Measurements from ENCODE around the gene GPR15.
A peak's percentile ranks its signal among the peaks of the same experiment; 100 is the strongest.

Gene GPR15

GRCh38 chr3:98522544-98523281, 9.1 kb upstream of the GPR15 start, which contains the start of gene CLDND1:
TSS of gene CLDND1 (minus strand) at chr3:98522902. CDS start at chr3:98521424, 1,478 bp downstream.
- no peaks in the 10 kb centered on the region for H3K4me1 ChIP-seq (ENCODE audit: control insufficient read depth, low read depth, low read length)
- peaks cover 22% of the 10 kb centered on the region for H3K79me2 ChIP-seq (ENCODE audit: control insufficient read depth, insufficient read depth, low read length)
- no CpG with 5 or more reads among the region's 63 CpGs for WGBS (ENCODE audit: extremely low coverage, insufficient coverage, low lambda C conversion rate)
- peak within 1 kb of the TSS; percentile 83 for H3K23ac ChIP-seq (ENCODE audit: low read length)
- H3K79me1 ChIP-seq (ENCODE audit: low read length), result peaks cover 10% of the 10 kb centered on the region
- H2AK5ac ChIP-seq (ENCODE audit: low read length), result peak within 1 kb of the TSS; percentile 75
- H4K5ac ChIP-seq (ENCODE audit: low read length), result no peak within 1 kb of the TSS
- H3K4me3 ChIP-seq (ENCODE audit: low read length), result peak within 1 kb of the TSS; percentile 76
- H3K27ac ChIP-seq (ENCODE audit: low read depth, low read length), result peak within 1 kb of the TSS; percentile 91
- peak within 1 kb of the TSS; percentile 70 for H3K4me2 ChIP-seq (ENCODE audit: low read length)
- H3K36me3 ChIP-seq (ENCODE audit: control insufficient read depth, insufficient read depth, low read length), result no peaks in the 10 kb centered on the region
- H3K18ac ChIP-seq (ENCODE audit: low read length), result peak within 1 kb of the TSS; percentile 56
- no peak within 1 kb of the TSS for H2BK120ac ChIP-seq (ENCODE audit: low read depth, low read length)
- H2BK15ac ChIP-seq (replicated peaks; ENCODE audit: low read depth), result no peak within 1 kb of the TSS
- H3K4ac ChIP-seq (ENCODE audit: low read depth, low read length), result peak within 1 kb of the TSS; percentile 58
- peak within 1 kb of the TSS; percentile 82 for H2BK5ac ChIP-seq (ENCODE audit: low read length)
- peak within 1 kb of the TSS; percentile 99 for H3K9ac ChIP-seq (ENCODE audit: low read length)
- H3K56ac ChIP-seq (ENCODE audit: low read length), result peak within 1 kb of the TSS; percentile 96
- H4K8ac ChIP-seq (ENCODE audit: low read depth, low read length), result no peak within 1 kb of the TSS
- DNase-seq, result peak; percentile 99
- H3K27me3 ChIP-seq (ENCODE audit: insufficient read depth, low read length, poor library complexity), result no peaks in the 10 kb centered on the region

GRCh38 chr3:98525494-98525893, 6.3 kb upstream of the GPR15 start:
- Histone ChIP-seq H3K4me2 (ENCODE audit: low read length) (no peak overlapping the region), H2BK120ac (ENCODE audit: low read depth, low read length) (no peak overlapping the region), H3K79me1 (ENCODE audit: low read length) (peaks cover 8% of the 10 kb centered on the region), H3K18ac (ENCODE audit: low read length) (no peak overlapping the region), H3K4ac (ENCODE audit: low read depth, low read length) (no peak overlapping the region), H3K56ac (ENCODE audit: low read length) (no peak overlapping the region), H2BK15ac (replicated peaks; ENCODE audit: low read depth) (no peak overlapping the region), H3K9ac (ENCODE audit: low read length) (no peak overlapping the region), H3K4me3 (ENCODE audit: low read length) (no peak overlapping the region), H2AK5ac (ENCODE audit: low read length) (no peak overlapping the region), H3K36me3 (ENCODE audit: control insufficient read depth, insufficient read depth, low read length) (no peaks in the 10 kb centered on the region), H3K27me3 (ENCODE audit: insufficient read depth, low read length, poor library complexity) (no peaks in the 10 kb centered on the region), H2BK5ac (ENCODE audit: low read length) (no peak overlapping the region), H3K4me1 (ENCODE audit: control insufficient read depth, low read depth, low read length) (no peaks in the 10 kb centered on the region), H3K23ac (ENCODE audit: low read length) (no peak overlapping the region), H3K27ac (ENCODE audit: low read depth, low read length) (no peak overlapping the region), H4K5ac (ENCODE audit: low read length) (no peak overlapping the region), H3K79me2 (ENCODE audit: control insufficient read depth, insufficient read depth, low read length) (peaks cover 14% of the 10 kb centered on the region), H4K8ac (ENCODE audit: low read depth, low read length) (no peak overlapping the region)
- no CpG with 5 or more reads among the region's 6 CpGs for WGBS (ENCODE audit: extremely low coverage, insufficient coverage, low lambda C conversion rate)
- DNase-seq, result no peak

GRCh38 chr3:98528474-98529346, 3.1 kb upstream of the GPR15 start:
- H2AK5ac ChIP-seq (ENCODE audit: low read length), result no peak overlapping the region
- H3K56ac ChIP-seq (ENCODE audit: low read length), result no peak overlapping the region
- H3K36me3 ChIP-seq (ENCODE audit: control insufficient read depth, insufficient read depth, low read length), result no peaks in the 10 kb centered on the region
- H3K79me1 ChIP-seq (ENCODE audit: low read length), result no peaks in the 10 kb centered on the region
- H3K27me3 ChIP-seq (ENCODE audit: insufficient read depth, low read length, poor library complexity), result no peaks in the 10 kb centered on the region
- H2BK15ac ChIP-seq (replicated peaks; ENCODE audit: low read depth), result no peak overlapping the region
- no peak overlapping the region for H3K4me3 ChIP-seq (ENCODE audit: low read length)
- H3K23ac ChIP-seq (ENCODE audit: low read length), result no peak overlapping the region
- H3K27ac ChIP-seq (ENCODE audit: low read depth, low read length), result no peak overlapping the region
- H4K5ac ChIP-seq (ENCODE audit: low read length), result no peak overlapping the region
- no peak overlapping the region for H3K18ac ChIP-seq (ENCODE audit: low read length)
- H3K9ac ChIP-seq (ENCODE audit: low read length), result no peak overlapping the region
- H3K4ac ChIP-seq (ENCODE audit: low read depth, low read length), result no peak overlapping the region
- H3K79me2 ChIP-seq (ENCODE audit: control insufficient read depth, insufficient read depth, low read length), result no peaks in the 10 kb centered on the region
- H2BK5ac ChIP-seq (ENCODE audit: low read length), result no peak overlapping the region
- no CpG with 5 or more reads among the region's 4 CpGs for WGBS (ENCODE audit: extremely low coverage, insufficient coverage, low lambda C conversion rate)
- no peak overlapping the region for H4K8ac ChIP-seq (ENCODE audit: low read depth, low read length)
- H3K4me2 ChIP-seq (ENCODE audit: low read length), result no peak overlapping the region
- peak; percentile 76 for DNase-seq
- no peaks in the 10 kb centered on the region for H3K4me1 ChIP-seq (ENCODE audit: control insufficient read depth, low read depth, low read length)
- no peak overlapping the region for H2BK120ac ChIP-seq (ENCODE audit: low read depth, low read length)

- Histone ChIP-seq H3K79me1 (ENCODE audit: low read length) (no peaks in the 10 kb centered on the region), H3K9ac (ENCODE audit: low read length) (no peak overlapping the region), H2BK5ac (ENCODE audit: low read length) (no peak overlapping the region), H3K4ac (ENCODE audit: low read depth, low read length) (no peak overlapping the region), H3K23ac (ENCODE audit: low read length) (no peak overlapping the region), H3K4me1 (ENCODE audit: control insufficient read depth, low read depth, low read length) (no peaks in the 10 kb centered on the region), H3K18ac (ENCODE audit: low read length) (no peak overlapping the region), H2BK15ac (replicated peaks; ENCODE audit: low read depth) (no peak overlapping the region), H2BK120ac (ENCODE audit: low read depth, low read length) (no peak overlapping the region), H3K79me2 (ENCODE audit: control insufficient read depth, insufficient read depth, low read length) (no peaks in the 10 kb centered on the region), H2AK5ac (ENCODE audit: low read length) (no peak overlapping the region), H3K56ac (ENCODE audit: low read length) (no peak overlapping the region), H3K4me3 (ENCODE audit: low read length) (no peak overlapping the region), H4K8ac (ENCODE audit: low read depth, low read length) (no peak overlapping the region), H3K27me3 (ENCODE audit: insufficient read depth, low read length, poor library complexity) (no peaks in the 10 kb centered on the region), H3K36me3 (ENCODE audit: control insufficient read depth, insufficient read depth, low read length) (no peaks in the 10 kb centered on the region), H3K4me2 (ENCODE audit: low read length) (no peak overlapping the region), H3K27ac (ENCODE audit: low read depth, low read length) (no peak overlapping the region), H4K5ac (ENCODE audit: low read length) (no peak overlapping the region)
- no peak for DNase-seq
- WGBS (ENCODE audit: extremely low coverage, insufficient coverage, low lambda C conversion rate), result no CpG with 5 or more reads among the region's 8 CpGs
These were observed 1.8 kb upstream of the GPR15 start for GRCh38 chr3:98529856-98530459.

- H3K18ac ChIP-seq (ENCODE audit: low read length), result no peak overlapping the region
- no peaks in the 10 kb centered on the region for H3K36me3 ChIP-seq (ENCODE audit: control insufficient read depth, insufficient read depth, low read length)
- no peak overlapping the region for H2BK5ac ChIP-seq (ENCODE audit: low read length)
- H3K27me3 ChIP-seq (ENCODE audit: insufficient read depth, low read length, poor library complexity), result no peaks in the 10 kb centered on the region
- no peak for DNase-seq
- no peak overlapping the region for H3K56ac ChIP-seq (ENCODE audit: low read length)
- H3K79me2 ChIP-seq (ENCODE audit: control insufficient read depth, insufficient read depth, low read length), result no peaks in the 10 kb centered on the region
- H4K8ac ChIP-seq (ENCODE audit: low read depth, low read length), result no peak overlapping the region
- H3K4me3 ChIP-seq (ENCODE audit: low read length), result no peak overlapping the region
- H3K4ac ChIP-seq (ENCODE audit: low read depth, low read length), result no peak overlapping the region
- H3K79me1 ChIP-seq (ENCODE audit: low read length), result no peaks in the 10 kb centered on the region
- H4K5ac ChIP-seq (ENCODE audit: low read length), result no peak overlapping the region
- H3K23ac ChIP-seq (ENCODE audit: low read length), result no peak overlapping the region
- no CpG with 5 or more reads among the region's 2 CpGs for WGBS (ENCODE audit: extremely low coverage, insufficient coverage, low lambda C conversion rate)
- H3K4me1 ChIP-seq (ENCODE audit: control insufficient read depth, low read depth, low read length), result no peaks in the 10 kb centered on the region
- no peak overlapping the region for H2BK15ac ChIP-seq (replicated peaks; ENCODE audit: low read depth)
- H2AK5ac ChIP-seq (ENCODE audit: low read length), result no peak overlapping the region
- H3K9ac ChIP-seq (ENCODE audit: low read length), result no peak overlapping the region
- H2BK120ac ChIP-seq (ENCODE audit: low read depth, low read length), result no peak overlapping the region
- H3K4me2 ChIP-seq (ENCODE audit: low read length), result no peak overlapping the region
- no peak overlapping the region for H3K27ac ChIP-seq (ENCODE audit: low read depth, low read length)
These were observed 1.1 kb upstream of the GPR15 start for GRCh38 chr3:98530676-98531075.
